GM18499 (cell line): ENCODE results near the gene PLIN4.
"Not testable (repeated sequence)": the region's sequence is repeated elsewhere in the genome, so short reads cannot be mapped to it uniquely, and the experiment has no call there.

ENCODE experiments used
- ATAC-seq: cut with Tn5 transposase; IDR thresholded peaks from one replicate; pipeline ENCODE4 v1.9.1; 2021; ENCODE audit warnings: moderate number of reproducible peaks; ENCODE audit not compliant: insufficient read depth, unreplicated experiment

PLIN4 gene

DNA sequence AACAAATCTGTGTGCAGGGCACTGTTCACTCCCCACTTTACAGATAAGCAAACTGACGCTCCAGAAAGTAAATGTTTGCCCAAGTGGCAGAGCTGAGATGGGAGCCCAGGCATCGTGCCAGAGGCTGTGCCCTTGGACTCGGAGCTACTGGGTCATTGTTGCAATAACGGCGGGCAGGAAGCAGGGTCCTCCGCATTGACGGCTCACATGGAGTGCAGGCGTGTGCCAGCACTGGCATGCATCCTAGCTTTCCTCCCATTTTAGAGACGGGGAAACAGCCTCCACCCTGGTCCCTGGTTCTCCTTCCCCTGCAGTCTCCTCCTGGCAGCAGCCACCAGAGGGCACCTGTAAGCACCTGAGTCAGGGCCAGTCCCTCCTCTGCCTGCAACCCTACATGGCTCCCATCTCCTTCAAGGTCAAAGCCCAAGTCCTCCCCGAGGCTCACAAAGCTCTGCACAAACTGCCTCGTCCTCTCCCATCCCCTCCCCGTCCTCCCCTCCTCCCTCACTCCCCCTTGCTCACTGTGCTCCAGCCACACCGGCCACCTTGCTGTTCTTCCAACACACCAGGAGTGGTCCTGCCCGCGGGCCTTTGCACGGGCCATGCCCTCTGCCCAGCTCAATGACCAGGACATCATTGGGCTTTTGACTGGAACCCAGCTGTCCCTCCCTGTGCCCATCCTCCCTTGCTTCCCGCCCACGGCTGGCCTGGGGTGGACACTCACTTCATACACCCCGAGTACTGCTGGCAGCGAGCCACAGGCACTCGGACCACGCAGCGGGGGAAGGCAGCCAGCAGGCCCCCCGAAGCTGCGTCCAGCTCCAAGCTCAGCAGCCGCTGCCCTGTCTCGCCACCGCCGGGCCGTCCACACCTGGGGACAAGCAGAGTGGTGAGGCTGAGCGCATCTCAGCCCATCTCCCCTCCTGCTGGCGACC lies 29.3 kb upstream of the PLIN4 start:
- ATAC-seq: no peak

DNA sequence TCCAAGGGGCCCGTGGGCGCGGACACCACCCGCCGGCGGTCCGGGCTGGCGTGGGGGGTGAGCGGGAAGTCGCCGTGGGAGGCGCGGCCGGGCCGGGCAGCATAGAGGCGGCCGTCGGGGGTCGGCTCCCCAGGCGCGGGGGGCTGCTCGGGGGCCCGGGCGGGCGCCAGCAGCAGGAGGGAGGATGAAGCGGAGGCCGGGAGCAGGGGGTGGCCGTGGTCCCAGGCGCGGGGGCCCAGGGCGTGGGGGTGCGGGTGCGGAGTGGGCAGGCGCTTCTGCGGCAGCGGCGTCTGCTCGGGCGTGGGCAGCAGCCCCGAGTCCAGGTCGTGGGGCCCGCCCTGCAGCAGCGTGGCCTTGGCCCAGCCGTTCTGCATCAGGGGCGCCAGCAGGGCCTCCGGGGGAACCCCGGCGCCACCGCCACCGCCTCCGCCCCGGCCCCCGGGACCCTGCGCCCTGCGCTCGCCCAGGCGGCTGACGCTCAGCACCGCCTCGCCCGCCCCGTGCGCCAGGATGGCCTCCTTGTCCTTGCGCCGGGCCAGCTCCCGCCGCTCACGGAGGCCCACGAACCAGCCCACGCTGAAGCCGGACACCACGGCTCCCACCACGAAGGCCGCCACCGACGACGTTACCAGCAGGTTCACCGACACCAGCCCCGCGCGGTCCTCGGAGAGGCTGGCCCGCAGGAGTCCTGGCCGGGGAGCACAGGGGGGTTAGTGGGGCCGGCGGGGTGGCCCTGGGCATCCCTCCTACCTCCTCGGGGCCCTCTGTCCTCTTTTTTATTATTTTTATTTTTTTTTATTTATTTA lies 25.8 kb upstream of the PLIN4 start:
- no peak for ATAC-seq

DNA sequence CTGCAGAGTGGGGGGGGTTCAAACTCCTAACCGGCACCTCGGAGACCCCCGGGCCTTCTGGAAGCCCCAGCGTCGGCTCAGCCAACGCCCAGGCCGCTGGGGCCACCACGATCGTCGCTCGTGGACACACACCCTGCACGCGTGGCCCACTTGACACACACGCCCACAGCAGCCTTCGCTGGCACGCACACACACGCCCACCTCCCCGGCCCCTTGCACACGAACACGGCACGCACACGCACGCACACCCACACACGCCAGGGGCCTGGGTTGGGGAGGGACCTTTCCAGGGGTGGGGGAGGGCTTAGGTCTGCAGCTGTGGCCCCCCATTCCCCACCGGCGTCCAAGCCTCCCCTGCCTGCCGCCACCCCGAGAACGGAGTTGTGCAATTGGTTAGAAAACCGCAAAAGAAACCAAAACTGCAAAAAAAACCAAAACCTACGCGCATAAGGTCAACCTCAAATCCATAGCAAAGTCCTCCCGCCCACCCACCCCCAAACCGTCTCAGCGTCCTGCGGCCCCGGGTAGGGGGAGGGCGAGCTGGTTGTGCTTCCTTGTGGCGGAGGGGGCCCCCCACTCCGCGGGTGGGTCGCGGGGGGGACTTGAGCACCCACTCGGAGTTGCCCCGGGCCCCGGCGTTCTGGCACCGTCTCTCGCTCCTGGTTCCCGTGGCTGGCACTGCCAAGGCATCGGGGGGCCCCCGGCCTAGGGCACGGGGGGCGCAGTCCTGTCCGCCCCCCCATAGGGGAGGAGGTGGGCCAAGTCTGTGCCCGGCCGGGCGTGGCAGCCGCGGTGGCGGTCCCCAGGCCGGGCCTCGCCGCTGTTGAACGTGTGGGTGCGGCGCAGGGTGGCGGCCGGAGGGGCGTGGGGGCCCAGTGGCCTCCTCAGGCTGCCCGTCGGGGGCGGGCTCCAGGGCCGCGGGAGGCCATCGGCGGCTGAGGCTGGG lies 24.9 kb upstream of the PLIN4 start:
- ATAC-seq: no peak

DNA sequence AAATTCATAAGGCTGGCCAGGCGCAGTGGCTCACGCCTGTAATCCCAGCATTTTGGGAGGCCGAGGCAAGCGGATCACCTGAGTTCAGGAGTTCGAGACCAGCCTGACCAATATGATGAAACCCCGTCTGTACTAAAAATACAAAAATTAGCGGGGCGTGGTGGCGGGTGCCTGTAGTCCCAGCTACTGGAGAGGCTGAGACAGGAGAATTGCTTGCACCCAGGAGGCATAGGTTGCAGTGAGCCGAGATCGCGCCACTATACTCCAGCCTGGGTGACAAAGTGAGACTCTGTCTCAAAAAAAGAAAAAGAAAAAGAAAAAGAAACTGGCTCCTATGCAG lies 23.5 kb upstream of the PLIN4 start:
- not testable (repeated sequence) for ATAC-seq

DNA sequence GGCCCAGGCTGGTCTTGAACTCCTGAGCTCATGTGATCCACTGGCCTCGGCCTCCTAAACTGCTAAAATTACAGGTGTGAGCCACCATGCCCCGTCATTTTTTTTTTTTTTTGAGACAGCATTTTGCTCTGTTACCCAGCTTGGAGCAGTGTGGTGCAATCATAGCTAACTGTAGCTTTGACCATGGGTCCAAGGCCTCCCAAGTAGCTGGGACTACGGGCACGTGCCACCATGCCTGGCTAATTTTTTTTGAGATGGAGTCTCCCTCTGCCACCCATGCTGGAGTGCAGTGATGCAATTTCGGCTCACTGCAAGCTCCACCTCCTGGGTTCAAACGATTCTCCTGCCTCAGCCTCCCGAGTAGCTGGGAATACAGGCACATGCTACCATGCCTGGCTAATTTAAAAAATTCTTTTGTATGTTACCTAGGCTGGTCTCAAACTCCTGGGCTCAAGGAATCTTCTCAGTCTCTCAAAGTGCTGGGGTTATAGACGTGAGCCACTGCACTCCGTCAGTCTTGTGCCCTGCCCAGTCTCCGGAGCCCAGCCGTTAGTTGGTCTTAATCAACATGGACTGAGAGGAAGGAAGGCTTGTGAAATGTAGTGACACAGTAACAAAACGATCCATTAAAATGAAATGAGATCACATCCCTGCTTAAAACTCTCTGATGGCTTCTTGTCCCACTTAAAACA lies 23.0 kb upstream of the PLIN4 start:
- ATAC-seq: no peak

DNA sequence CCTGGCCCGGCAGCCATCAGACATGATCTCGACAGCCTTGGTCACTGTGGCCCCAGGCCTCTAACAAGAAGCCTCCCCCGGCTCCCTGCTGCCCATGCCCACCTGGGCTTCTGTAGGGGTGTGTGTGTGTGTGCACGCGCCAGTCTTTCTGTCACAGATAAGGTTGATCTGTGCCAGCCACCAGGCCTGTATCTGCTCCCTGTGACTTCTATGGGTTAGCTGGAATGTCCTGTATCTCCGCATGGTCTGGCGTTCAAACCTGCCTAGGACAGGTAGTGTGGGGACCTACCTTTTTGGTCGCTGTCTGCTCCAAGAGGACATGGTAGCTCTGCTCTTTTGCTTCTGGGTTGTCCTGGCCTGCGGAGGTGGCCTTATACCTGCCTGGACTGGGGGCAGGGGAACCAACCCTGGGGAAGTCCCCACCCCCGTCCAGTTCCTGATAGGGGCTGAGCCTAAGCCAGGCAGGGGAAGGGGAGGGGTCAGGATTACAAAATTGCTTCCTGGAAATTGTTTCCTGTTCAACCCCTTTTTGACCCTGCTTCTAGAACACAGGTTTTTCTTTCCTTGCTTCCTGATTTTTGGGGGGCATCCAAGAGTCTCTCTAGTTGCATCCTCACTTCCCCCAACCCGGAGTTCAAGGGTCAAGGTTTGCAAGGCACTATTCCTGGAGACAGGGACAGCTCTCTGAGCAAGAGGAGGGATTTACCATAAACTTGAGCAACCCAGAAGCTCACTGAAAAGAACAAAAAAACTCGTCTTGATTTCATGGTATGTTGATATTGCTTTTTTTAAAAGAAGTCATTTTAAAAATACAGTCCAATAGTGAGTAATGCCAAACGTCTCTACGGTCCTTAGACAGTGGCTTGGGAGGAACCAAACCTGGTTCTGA lies 21.7 kb upstream of the PLIN4 start, which contains the start of gene LRG1:
Gene LRG1 (minus strand): TSS at position 344 of the 889 bp plus-strand sequence. CDS start 23 bp downstream, at position 321.
- ATAC-seq: no peak

DNA sequence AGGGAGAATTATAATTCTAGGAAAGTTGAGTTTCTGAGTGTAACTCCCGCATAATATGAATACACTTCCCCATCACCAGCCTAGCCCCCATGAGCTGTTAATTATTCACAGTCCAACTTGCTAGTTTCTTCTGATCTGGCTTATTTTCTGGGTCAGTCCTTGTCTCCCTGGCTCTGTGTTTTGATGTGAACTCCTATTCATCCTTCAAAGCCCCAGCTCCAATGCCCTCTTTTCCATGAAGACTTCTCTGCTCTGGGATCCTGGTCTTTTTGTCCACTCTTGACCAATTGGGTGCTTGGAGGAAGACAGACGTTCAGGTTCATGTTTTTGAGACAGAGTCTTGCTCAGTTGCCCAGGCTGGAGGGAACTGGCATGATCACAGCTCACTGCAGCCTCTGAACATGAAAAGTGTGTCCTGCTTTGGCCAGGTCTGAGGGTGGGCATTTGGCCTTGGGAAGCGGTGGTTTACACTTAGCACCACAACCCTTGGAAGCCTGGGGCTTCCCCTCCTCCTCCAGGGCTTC lies 20.9 kb upstream of the PLIN4 start:
- no peak for ATAC-seq

DNA sequence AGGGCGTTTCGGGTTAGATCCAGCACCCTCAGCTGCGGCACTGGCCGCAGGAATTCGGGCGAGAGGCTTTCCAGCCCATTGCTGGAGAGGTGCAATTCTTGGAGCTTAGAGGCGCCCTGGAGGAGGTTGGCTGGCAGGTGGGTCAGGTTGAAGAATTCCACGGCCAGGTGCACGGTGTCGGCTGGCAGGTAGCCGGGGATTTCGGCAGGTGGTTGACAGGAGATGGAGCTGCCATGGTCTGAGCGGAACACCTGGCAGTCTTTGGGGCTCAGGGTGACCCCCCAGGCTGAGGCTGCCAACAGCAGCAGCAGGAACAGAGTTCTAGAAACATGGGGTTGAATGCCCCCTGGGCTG lies 20.3 kb upstream of the PLIN4 start:
- ATAC-seq: no peak

DNA sequence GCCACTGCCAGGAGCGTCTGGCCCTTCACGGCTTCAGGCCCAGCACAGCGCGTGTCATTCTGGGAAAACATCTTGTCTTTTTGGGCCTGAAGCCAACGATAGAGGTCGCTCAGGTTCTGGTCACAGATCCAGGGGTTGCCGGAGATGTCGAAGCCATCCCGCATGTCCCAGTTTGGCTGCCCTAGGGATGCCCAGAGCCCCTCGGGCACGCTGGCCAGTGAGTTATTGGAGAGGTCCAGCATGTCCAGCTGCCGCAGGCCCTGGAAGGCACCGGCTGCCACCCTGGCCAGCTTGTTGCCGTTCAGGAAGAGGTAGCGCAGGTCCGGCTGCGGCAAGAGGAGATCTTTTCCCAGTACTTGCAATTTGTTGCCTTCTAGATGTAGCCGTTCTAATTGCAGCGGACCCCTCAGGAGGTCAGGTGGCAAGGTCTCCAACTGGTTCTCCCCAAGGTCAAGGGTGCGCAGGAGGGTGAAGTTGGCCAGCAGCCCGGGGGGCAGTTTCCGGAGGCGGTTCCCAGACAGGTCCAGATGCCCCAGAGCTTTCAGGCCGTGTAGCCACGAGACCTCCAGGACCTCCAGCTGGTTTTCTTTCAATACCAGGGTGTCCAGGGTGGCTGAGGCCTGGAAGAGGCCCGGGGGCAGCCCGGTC lies 19.8 kb upstream of the PLIN4 start:
- ATAC-seq: no peak

DNA sequence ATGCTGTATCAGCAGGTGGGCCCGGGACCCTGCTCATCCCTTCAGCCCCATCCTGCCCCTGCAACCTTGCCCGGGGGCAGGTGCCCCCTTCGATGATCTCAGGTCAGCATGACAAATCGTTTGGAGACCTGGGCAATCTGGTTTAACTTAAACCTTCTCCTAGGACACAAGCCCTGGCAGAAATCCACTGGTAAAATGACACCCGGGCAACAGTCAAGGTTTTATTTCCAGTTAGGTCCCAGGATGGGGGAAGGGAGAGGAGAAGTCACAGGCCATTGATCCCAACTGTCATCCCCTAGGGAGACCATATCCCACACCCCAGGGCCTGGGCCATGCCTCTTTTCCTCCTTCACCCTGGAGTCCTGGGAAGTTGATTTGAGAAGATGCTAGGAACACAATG lies 18.5 kb upstream of the PLIN4 start:
- no peak for ATAC-seq

DNA sequence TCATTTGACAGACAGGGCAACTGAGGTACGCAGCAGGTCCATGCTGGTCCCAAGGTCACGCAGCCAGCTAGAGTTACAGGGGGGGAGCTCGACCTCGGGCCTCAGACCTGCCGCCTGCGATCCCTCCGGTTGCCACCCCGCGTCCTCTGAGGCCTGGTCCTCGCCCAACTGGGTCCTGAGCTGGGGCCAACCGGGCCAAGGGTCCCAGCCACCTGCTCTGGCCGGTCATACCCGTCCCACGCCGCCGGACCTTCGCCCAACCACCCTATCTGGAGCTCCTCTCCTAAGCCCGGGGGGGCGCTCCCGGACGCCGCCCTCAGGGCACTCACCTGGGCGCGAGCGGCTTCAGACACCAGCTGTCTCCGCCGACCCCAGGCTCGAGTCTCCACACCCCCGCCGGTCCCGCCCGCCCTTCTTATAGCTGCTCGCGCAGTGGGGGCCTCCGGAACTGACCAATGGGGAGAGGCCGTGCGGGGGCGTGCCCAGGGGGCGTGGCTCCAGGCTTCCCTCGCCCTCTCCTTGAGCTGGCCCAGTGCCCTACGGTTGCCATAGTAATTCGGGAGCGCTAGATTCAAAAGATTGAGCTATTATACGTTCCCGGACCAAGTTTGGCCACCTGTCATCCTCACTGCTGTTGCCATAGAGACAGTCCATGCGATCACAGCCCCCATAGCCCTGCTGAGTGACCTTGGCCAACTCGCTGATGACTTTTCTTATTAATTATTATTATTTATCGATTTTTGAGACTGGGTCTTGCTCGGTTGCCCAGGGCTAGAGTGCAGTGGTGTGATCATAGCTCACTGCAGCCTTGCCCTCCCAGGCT lies 16.8 kb upstream of the PLIN4 start, which contains the start of gene PLIN5:
Gene PLIN5 (minus strand): TSS at position 389 of the 823 bp plus-strand sequence. CDS start 1,150 bp downstream, outside the sequence.
- ATAC-seq: no peak

DNA sequence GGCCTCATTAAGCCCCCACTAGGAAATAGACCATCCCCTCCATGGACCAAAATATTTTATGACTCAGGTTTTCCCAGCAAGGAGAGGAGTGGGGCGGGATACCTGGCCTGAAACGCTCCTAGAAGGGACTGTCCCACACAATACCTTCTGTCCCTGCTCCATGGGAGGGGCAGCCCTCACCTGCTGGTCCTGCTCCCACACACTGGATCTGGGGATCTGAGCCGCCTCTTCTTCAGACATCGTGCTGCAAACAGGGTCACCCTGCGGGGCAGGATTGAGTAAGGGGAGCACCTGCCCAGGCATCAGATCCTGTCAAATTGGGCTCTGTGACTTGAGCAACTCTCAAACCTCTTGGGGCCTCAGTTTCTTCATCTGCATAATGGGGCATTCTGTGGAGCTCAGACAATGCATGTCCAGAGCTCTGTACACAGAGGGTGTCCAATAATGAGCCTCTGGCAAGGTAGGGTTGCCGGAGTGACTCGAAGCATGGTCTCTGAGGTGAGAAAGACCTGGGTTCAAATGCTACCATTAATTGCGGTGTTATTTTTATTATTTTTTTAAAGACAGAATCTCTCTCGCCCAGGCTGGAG lies 15.6 kb upstream of the PLIN4 start:
- ATAC-seq: no peak

DNA sequence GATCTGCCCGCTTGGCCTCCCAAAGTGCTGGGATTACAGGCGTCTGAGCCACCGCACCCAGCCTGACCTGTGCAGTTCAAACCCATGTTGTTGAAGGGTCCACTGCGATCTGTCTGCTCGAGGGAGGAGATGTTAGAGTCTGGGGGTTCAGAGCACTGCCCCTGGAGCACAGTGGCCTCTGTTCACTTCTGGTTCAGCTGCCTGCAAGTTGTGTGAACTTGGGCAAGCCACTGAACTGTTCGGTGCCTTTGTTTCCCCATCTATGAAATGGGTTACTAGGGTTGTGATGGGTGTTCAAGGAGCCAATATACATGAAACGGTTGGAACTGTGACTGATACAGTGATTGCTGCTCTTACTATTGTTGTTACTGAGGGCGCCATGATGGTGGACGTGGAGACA lies 15.0 kb upstream of the PLIN4 start:
- no peak for ATAC-seq

DNA sequence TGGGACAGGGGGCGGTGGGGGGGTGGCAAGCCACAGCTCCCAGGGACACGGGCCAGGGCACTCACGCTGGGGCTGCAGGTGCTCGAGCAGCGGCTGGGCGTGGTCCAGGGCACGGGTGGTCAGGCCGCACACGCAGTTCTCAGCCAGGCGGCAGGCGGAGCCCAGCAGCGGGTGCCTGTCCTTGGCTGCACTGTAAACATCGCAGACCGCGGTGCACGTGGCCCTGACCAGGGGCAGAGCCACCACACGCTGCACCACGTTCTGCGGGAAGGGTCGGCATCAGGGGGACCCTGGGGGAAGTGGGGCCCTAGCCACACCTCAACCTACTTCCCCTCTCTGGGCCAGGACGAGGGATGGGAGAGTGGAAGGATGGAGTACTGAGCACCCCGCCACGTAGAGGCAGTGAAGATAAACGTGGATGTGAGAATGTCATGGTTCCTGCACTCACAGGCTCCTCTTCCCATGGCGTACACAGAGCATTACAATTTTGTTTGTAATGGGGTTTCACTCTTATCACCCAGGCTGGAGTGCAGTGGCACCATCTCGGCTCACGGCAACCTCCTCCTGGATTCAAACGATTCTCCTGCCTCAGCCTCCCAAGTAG lies 13.4 kb upstream of the PLIN4 start:
- ATAC-seq: no peak

DNA sequence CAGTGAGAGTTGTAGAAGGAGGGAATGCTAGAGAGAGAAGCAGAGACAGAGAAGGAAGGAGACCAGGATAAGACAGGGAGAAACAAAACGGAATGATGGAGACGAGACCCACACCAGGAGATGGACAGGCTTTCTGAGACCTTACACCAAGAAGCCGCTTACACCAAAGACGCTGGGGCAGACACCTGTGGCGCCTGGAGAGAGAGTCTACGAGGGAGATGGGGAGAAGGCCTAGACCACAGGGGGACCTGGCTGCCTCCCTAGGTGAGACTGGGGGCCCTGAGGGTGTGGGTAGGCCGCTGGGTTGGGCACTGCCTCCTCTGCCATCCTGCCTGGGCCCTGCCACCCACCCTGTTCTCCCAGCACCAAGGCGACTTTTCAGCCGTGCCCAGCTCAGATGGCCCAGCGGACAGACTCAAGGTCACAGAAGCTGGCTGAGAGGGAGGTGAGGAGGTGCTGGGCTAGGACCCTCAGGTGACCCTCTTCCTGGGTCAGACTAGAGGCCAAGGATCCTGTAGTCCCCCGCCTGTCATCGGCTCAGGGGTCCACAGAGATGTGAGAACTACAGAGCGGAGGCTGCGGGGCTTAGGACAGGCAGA lies 11.7 kb upstream of the PLIN4 start:
- no peak for ATAC-seq

DNA sequence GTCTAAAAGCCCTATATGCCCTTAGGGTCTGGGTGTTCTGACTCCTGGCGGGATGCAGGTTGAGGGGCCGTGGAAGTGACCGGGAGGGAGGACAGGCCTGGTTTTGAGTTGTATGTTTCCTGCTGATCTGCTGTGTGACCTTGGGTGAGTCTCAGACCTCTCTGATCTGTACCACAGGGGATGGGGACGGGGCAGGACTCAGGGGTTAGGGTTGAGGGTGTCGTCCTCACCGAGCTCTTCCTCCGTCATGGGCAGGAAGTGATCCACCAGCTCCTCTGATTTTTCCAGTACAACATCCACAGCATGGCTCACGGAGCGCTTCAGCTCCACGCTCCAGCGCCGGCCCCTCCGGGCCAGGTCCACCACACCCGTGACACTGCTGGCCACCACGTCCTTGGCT lies 10.6 kb upstream of the PLIN4 start:
- no peak for ATAC-seq
